IPS-18a (cell line): ENCODE data around the gene BBS9.

Experiments
- H3K27ac ChIP-seq: one replicate; pipeline ENCODE4 v1.5.1; 2013; ENCODE audit warnings: low read length
- H3K27me3 ChIP-seq: one replicate; pipeline ENCODE4 v1.6.1; 2013; ENCODE audit warnings: mild to moderate bottlenecking, low read length; ENCODE audit not compliant: control insufficient read depth, insufficient read depth
- H3K36me3 ChIP-seq: one replicate; pipeline ENCODE4 v1.6.1; 2013; ENCODE audit warnings: low read depth, low read length; ENCODE audit not compliant: control insufficient read depth
- H3K4me1 ChIP-seq: one replicate; pipeline ENCODE4 v1.6.1; 2013; ENCODE audit warnings: low read depth, low read length; ENCODE audit not compliant: control insufficient read depth
- H3K4me3 ChIP-seq: one replicate; pipeline ENCODE4 v1.5.1; 2013; ENCODE audit warnings: low read length
- H3K9ac ChIP-seq: one replicate; pipeline ENCODE4 v1.6.1; 2013; ENCODE audit warnings: mild to moderate bottlenecking, low read length, moderate library complexity
- H3K9me3 ChIP-seq: one replicate; pipeline ENCODE4 v1.6.1; 2013; ENCODE audit warnings: low read depth, low read length; ENCODE audit not compliant: control insufficient read depth

BBS9 gene

GRCh38 chr7:33597181-33597580 lies 467.8 kb downstream of the BBS9 start:
- no peaks in the 10 kb centered on the region for H3K27me3 ChIP-seq
- H3K4me1 ChIP-seq: peaks cover 6% of the 10 kb centered on the region
- no peak overlapping the region for H3K4me3 ChIP-seq
- H3K9ac ChIP-seq: no peak overlapping the region
- H3K27ac ChIP-seq: no peak overlapping the region
- no peaks in the 10 kb centered on the region for H3K36me3 ChIP-seq
- no peaks in the 10 kb centered on the region for H3K9me3 ChIP-seq

GRCh38 chr7:33601101-33601500 lies 471.7 kb downstream of the BBS9 start:
- no peak overlapping the region for H3K4me3 ChIP-seq
- H3K27me3 ChIP-seq: no peaks in the 10 kb centered on the region
- H3K9ac ChIP-seq: no peak overlapping the region

GRCh38 chr7:33601884-33602283 lies 472.5 kb downstream of the BBS9 start:
- no peak overlapping the region for H3K27ac ChIP-seq
- H3K36me3 ChIP-seq: no peaks in the 10 kb centered on the region
- H3K9ac ChIP-seq: no peak overlapping the region
- no peaks in the 10 kb centered on the region for H3K27me3 ChIP-seq
- H3K4me1 ChIP-seq: peaks cover 6% of the 10 kb centered on the region
- no peaks in the 10 kb centered on the region for H3K9me3 ChIP-seq
- no peak overlapping the region for H3K4me3 ChIP-seq

More at GRCh38 chr7:33601101-33601500, 471.7 kb downstream of the BBS9 start:
- H3K9me3 ChIP-seq: no peaks in the 10 kb centered on the region
- H3K27ac ChIP-seq: no peak overlapping the region
- no peaks in the 10 kb centered on the region for H3K36me3 ChIP-seq
- peaks cover 6% of the 10 kb centered on the region for H3K4me1 ChIP-seq

DNA sequence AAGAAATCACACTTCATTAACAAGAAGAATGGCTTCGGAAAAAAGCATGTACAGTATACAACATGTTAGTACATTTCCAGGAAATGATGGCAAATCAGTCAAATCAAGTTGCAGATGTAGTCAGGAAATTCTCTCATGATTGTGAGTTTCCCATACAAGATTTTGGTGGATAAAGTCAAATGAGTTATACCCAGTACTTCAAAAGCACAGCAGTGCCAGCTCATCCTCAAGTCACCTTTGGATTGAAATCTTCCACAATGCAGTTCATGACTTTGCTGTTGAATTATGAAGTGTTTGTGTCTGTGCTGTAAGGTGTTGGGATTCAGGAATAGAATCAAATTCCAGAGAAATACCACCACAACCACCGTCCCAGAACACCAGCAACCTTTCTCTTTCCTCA lies 474.7 kb downstream of the BBS9 start:
- no peak overlapping the region for H3K9ac ChIP-seq
- no peak overlapping the region for H3K4me3 ChIP-seq
- H3K27me3 ChIP-seq: no peaks in the 10 kb centered on the region
- no peak overlapping the region for H3K27ac ChIP-seq
- H3K4me1 ChIP-seq: peaks cover 3% of the 10 kb centered on the region
- no peaks in the 10 kb centered on the region for H3K9me3 ChIP-seq
- H3K36me3 ChIP-seq: no peaks in the 10 kb centered on the region

GRCh38 chr7:33610918-33611317 lies 481.6 kb downstream of the BBS9 start:
- Histone ChIP-seq H3K36me3 (no peaks in the 10 kb centered on the region), H3K4me3 (no peak overlapping the region), H3K9ac (no peak overlapping the region), H3K9me3 (no peaks in the 10 kb centered on the region), H3K27ac (no peak overlapping the region), H3K4me1 (no peaks in the 10 kb centered on the region), H3K27me3 (no peaks in the 10 kb centered on the region)

- no peak overlapping the region for H3K9ac ChIP-seq
- H3K4me1 ChIP-seq: no peaks in the 10 kb centered on the region
- no peaks in the 10 kb centered on the region for H3K36me3 ChIP-seq
- H3K4me3 ChIP-seq: no peak overlapping the region
- no peak overlapping the region for H3K27ac ChIP-seq
- no peaks in the 10 kb centered on the region for H3K27me3 ChIP-seq
- H3K9me3 ChIP-seq: no peaks in the 10 kb centered on the region
Measured at GRCh38 chr7:33612442-33612841, 483.1 kb downstream of the BBS9 start.

DNA sequence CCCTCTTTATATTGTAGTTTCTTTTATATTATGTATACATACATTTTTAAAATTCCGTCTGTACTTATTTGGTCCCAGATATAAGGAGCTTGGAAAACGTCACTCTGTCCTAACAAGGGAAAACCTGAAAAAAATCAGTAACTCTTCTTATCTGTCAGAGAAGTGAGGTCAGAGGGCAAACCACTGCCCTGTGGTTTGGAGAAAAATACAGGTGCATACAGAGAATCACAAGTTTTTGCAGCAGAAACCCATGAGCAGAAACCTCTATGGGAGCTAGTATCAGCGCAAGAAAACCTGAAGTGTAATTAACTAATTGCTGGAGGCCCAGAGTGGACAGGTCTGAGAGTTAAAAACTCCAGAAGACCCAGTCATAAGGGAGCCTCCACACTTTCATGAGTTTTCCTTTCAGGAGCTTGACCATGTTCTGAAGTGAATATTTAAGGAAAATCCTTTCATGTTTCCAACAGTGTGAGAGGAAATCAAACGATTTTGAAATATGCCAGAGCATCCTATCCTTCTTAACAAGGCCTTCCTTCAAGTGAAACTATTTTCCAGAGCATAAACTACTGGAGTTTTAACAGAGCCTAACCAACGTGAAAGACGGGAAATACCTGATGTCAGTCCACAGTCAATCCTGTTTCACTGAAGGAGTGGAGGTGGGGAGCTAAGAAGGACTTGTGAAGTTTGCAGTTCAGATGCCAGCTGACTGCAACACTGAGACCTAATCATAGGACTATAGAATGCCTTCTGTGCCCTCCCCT lies 485.2 kb downstream of the BBS9 start:
- H3K9ac ChIP-seq: no peak overlapping the region
- no peaks in the 10 kb centered on the region for H3K36me3 ChIP-seq
- H3K4me3 ChIP-seq: no peak overlapping the region
- H3K27ac ChIP-seq: no peak overlapping the region
- no peaks in the 10 kb centered on the region for H3K4me1 ChIP-seq
- H3K9me3 ChIP-seq: no peaks in the 10 kb centered on the region
- no peaks in the 10 kb centered on the region for H3K27me3 ChIP-seq

DNA sequence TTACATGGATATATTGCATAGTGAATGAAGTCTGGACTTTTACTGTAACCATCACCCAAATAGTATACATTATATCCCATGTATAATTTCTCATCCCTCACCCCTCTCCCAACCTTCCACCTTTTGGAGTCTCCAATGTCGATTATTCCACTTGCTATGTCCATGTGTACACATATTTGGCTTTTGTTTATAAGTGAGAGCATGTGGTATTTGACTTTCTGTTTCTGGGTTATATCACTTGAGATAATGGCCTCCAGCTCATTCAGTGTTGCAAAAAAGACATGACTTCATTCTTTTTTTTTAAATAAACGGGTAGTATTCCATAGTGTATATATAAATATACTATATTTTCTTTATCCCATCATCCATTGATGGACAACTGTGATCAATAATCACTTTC lies 487.4 kb downstream of the BBS9 start:
- Histone ChIP-seq H3K4me1 (no peaks in the 10 kb centered on the region), H3K36me3 (no peaks in the 10 kb centered on the region), H3K27ac (no peak overlapping the region), H3K9ac (no peak overlapping the region), H3K27me3 (no peaks in the 10 kb centered on the region), H3K9me3 (no peaks in the 10 kb centered on the region), H3K4me3 (no peak overlapping the region)

GRCh38 chr7:33619264-33619663 lies 489.9 kb downstream of the BBS9 start:
- Histone ChIP-seq H3K9ac (no peak overlapping the region), H3K27me3 (no peaks in the 10 kb centered on the region), H3K36me3 (no peaks in the 10 kb centered on the region), H3K9me3 (no peaks in the 10 kb centered on the region), H3K27ac (no peak overlapping the region), H3K4me1 (no peaks in the 10 kb centered on the region), H3K4me3 (no peak overlapping the region)

DNA sequence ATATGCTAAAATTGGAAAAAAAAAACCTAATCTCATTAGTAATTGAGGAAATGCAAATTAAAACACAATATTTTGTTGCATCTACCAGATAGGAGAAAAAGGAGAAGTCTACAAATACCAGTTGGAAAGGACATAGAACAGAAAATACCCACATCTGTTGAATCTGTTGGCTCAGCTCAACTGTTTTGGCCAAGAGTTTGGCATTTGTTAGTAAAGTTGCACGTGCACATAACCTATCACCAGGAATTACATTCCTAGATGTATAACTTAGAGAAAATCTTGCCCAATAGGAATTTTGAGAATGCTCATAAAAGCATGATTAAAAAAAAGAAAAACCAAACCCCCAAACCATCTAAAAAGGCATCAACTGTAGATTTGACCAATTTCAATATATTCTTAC lies 493.9 kb downstream of the BBS9 start:
- no peaks in the 10 kb centered on the region for H3K36me3 ChIP-seq
- H3K9me3 ChIP-seq: no peaks in the 10 kb centered on the region
- H3K27ac ChIP-seq: no peak overlapping the region
- no peak overlapping the region for H3K4me3 ChIP-seq
- H3K4me1 ChIP-seq: peaks cover 5% of the 10 kb centered on the region
- H3K9ac ChIP-seq: no peak overlapping the region
- no peaks in the 10 kb centered on the region for H3K27me3 ChIP-seq

DNA sequence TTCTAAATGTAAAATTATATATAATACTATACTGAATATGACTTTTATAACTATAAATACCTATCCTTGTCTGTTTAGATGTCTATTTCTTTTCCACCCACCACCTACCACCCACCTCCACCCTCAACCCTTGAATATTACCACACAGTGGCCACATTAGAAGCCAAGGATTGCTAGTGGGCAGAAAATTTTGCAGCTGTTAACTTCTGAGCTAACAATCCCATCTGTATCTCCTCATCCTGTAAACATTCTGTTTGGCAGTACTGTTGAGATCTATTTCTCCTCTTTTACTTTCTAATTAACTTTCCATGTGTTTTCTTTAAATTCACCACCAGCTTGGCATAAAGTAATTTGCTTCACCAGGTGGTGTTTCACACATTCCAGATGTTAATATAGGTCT lies 494.9 kb downstream of the BBS9 start:
- no peak overlapping the region for H3K27ac ChIP-seq
- H3K9ac ChIP-seq: no peak overlapping the region
- no peaks in the 10 kb centered on the region for H3K9me3 ChIP-seq
- peaks cover 5% of the 10 kb centered on the region for H3K4me1 ChIP-seq
- no peaks in the 10 kb centered on the region for H3K27me3 ChIP-seq
- no peak overlapping the region for H3K4me3 ChIP-seq
- H3K36me3 ChIP-seq: no peaks in the 10 kb centered on the region

DNA sequence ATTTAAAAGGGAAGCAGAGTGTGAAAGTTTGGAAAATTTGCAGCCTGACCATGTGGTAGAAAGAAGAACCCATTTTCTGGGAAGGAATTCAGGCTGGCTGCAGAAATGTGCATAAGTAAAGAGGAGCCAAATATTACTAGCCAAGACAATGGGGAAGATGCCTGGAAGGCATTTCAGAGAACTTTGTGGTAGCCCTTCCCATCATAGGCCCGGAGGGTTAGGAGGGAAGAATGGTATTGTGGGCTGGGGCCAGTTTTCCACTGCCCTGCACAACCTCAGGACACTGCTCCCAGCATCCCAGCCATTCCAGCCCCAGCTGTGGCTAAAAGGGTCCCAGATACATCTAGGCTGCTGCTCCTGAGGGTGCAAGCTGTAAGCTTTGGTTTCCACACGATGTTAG lies 497.5 kb downstream of the BBS9 start:
- no peaks in the 10 kb centered on the region for H3K36me3 ChIP-seq
- H3K4me3 ChIP-seq: no peak overlapping the region
- H3K27me3 ChIP-seq: no peaks in the 10 kb centered on the region
- no peak overlapping the region for H3K27ac ChIP-seq
- no peak overlapping the region for H3K9ac ChIP-seq
- H3K4me1 ChIP-seq: peaks cover 5% of the 10 kb centered on the region
- no peaks in the 10 kb centered on the region for H3K9me3 ChIP-seq
